Placental epithelial cell (primary cell): ENCODE measurements around the gene DEK. TPM values are rescaled to one million over a fixed set of nuclear protein-coding genes. Genes with fewer than 3 reads are reported as not detected.

Source experiments
- small RNA-seq: library from RNA; depleted of rRNA; stranded (forward); fragments of <200 nt; gene quantifications from one replicate; pipeline ENCODE3, GENCODE V24; 2012
- total RNA-seq: library from RNA; depleted of rRNA; stranded (reverse); fragments of >200 nt; gene quantifications from 2 replicates; pipeline ENCODE4 v1.2.3, GENCODE V29; 2012

DEK gene
- total RNA-seq: 36.1 and 62.0 TPM in 2 replicates

GRCh38 chr6:18264219-18264922 lies at the start of gene DEK:
Gene DEK (minus strand): TSS chr6:18264530. CDS start chr6:18263987, 543 bp downstream.

Small RNAs within 50 kb of the gene (small RNA-seq; reads per million reads assigned to genes)
- gene AL138825.1 (not detected), gene RF00019 (not detected), gene RNU6-263P (not detected)

Other genes starting within 250 kb of the DEK start
- 3.1 and 3.9 TPM in 2 replicates for gene NHLRC1, start 141.9 kb downstream of the DEK start, total RNA-seq
- 7.5 and 8.7 TPM in 2 replicates for gene TPMT, start 109.5 kb downstream of the DEK start, total RNA-seq
- 13.3 and 17.8 TPM in 2 replicates for gene KDM1B, start 109.1 kb downstream of the DEK start, total RNA-seq
- 2.7 and 26.9 TPM in 2 replicates for gene RNF144B, start 122.8 kb upstream of the DEK start, total RNA-seq